ENCODE results near the gene CLDN6. TPM values are rescaled to one million over a fixed set of nuclear protein-coding genes. Genes with fewer than 3 reads are reported as not detected.

Gene CLDN6
- total and polyA plus RNA-seq, 2 of the 13 experiments (the other 11 are each of a cell fraction or from before 2014, with no cell fraction given) = 5.9 to 7.6 TPM

GRCh38 chr16:2969545-2970521, 48.1 kb downstream of the CLDN6 start (continued):
- TF ChIP-seq IRF2 (CRISPR knock-in tag; IDR thresholded peaks at IDR 0.05) (peak; percentile 21; the same call in 1 of the 2 replicates), YY1 (IDR thresholded peaks at IDR 0.05; ENCODE audit: insufficient read depth, insufficient replicate concordance, low read depth, low read length) (peak; percentile 44), TAF1 (CRISPR knock-in tag; IDR thresholded peaks at IDR 0.05) (peak; percentile 49; the same call in 1 of the 2 replicates), ZNF556 (CRISPR knock-in tag; IDR thresholded peaks at IDR 0.05; ENCODE audit: borderline replicate concordance) (0 out of 2 replicates have a peak, but pooled peaks have one; percentile 49), ZNF598 (CRISPR knock-in tag; IDR thresholded peaks at IDR 0.05; ENCODE audit: borderline replicate concordance) (0 out of 2 replicates have a peak, but pooled peaks have one; percentile 24), HDAC1 (CRISPR knock-in tag; IDR thresholded peaks at IDR 0.05) (peak; percentile 76), ZBTB7A (CRISPR knock-in tag; IDR thresholded peaks at IDR 0.05) (0 out of 2 replicates have a peak, but pooled peaks have one; percentile 25), AGO1 (IDR thresholded peaks at IDR 0.05; ENCODE audit: low read depth, low read length, poor library complexity, severe bottlenecking) (peak; percentile 93), LCORL (IDR thresholded peaks at IDR 0.05) (no peak), LCORL (CRISPR knock-in tag; IDR thresholded peaks at IDR 0.05) (peak; percentile 78), U2AF1 (optimal IDR thresholded peaks at IDR 0.05; ENCODE audit: low read depth, low read length) (no peak), HMG20A (CRISPR knock-in tag; IDR thresholded peaks at IDR 0.05; ENCODE audit: borderline replicate concordance) (no peak), ZNF484 (CRISPR knock-in tag; IDR thresholded peaks at IDR 0.05; ENCODE audit: borderline replicate concordance, low read depth) (no peak), NFAT5 (CRISPR knock-in tag; IDR thresholded peaks at IDR 0.05) (no peak; the same call in 1 of the 2 replicates), PPARG (CRISPR knock-in tag; conservative IDR thresholded peaks at IDR 0.05) (0 out of 2 replicates have a peak, but pooled peaks have one; percentile 16), AKNA (CRISPR knock-in tag; IDR thresholded peaks at IDR 0.05; ENCODE audit: borderline replicate concordance) (peak; percentile 56; the same call in 1 of the 2 replicates), SNAI1 (CRISPR knock-in tag; IDR thresholded peaks at IDR 0.05; ENCODE audit: borderline replicate concordance) (0 out of 2 replicates have a peak, but pooled peaks have one; percentile 69), SPEN (CRISPR knock-in tag; IDR thresholded peaks at IDR 0.05; ENCODE audit: low read depth) (no peak)
